ENCODE results near the gene EPN2.

DNA sequence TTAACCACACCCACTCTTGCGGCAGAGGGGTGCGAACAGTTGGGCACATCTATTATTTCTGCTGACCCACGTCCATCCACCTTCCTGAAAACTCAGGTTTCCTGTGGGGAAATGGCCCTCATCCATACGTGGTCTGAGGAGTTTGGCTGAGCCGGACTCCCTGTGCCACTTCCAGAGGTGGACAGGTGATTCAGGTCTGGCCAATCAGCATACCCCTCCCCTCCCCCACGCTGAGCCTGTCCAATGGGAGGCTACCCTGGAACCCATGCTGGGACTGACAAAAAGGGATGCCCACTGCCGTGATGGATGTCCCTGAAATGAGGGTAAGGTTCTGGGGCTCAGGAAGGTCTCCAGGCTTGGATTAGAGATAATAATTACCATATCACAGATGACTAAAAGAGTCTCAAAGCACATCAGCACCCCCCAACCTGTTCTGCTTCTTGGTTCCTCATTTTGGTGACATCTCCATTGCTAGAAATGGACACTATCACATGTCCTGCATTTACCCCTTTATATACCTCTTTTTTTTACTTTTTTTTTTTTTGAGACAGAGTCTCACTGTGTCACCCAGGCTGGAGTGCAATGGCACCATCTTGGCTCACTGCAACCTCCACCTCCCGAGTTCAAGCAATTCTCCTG lies 135.8 kb downstream of the EPN2 start:
- TF ChIP-seq, protein P1, sequence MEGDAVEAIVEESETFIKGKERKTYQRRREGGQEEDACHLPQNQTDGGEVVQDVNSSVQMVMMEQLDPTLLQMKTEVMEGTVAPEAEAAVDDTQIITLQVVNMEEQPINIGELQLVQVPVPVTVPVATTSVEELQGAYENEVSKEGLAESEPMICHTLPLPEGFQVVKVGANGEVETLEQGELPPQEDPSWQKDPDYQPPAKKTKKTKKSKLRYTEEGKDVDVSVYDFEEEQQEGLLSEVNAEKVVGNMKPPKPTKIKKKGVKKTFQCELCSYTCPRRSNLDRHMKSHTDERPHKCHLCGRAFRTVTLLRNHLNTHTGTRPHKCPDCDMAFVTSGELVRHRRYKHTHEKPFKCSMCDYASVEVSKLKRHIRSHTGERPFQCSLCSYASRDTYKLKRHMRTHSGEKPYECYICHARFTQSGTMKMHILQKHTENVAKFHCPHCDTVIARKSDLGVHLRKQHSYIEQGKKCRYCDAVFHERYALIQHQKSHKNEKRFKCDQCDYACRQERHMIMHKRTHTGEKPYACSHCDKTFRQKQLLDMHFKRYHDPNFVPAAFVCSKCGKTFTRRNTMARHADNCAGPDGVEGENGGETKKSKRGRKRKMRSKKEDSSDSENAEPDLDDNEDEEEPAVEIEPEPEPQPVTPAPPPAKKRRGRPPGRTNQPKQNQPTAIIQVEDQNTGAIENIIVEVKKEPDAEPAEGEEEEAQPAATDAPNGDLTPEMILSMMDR (conservative IDR thresholded peaks at IDR 0.05 in 1 of 2, IDR thresholded peaks at IDR 0.05 in 1 of 2; ENCODE audit: low read depth in 1 of 2, low read length in 2 of 2) = no peak
- no peak for TF ChIP-seq EZH2 (IDR thresholded peaks at IDR 0.05; ENCODE audit: low read length, missing control alignments)
